Inflammatory macrophage (primary cell): ENCODE data around the gene MDM2.
"Not testable (repeated sequence)": the region's sequence is repeated elsewhere in the genome, so short reads cannot be mapped to it uniquely, and the experiment has no call there.

Source experiments
- DNase-seq, 2 donors: peaks; one replicate each; pipeline ENCODE4 v3.0.0-alpha.2; 2020 to 2022

Gene MDM2

DNA sequence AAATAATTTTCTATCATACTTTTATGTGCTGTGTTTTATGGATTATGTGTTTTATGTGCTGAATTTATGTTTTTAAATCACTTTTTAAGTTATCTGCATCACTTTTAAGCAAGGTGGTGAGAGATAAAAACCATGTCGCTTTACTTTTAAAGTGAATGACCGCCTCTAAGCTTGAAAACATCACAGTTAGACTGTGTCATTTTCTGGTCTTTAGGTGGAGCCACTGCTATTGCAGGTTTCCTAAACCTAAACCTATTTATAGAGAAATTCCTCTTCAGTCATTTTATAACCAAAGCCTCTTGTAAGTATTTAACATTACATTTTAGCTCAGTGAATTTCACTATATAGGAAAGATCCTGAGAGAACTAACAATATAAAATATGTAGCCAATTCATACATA is 21.0 kb upstream of the MDM2 start:
- DNase-seq = peak in 1 of 2 donors; percentile 30

DNA sequence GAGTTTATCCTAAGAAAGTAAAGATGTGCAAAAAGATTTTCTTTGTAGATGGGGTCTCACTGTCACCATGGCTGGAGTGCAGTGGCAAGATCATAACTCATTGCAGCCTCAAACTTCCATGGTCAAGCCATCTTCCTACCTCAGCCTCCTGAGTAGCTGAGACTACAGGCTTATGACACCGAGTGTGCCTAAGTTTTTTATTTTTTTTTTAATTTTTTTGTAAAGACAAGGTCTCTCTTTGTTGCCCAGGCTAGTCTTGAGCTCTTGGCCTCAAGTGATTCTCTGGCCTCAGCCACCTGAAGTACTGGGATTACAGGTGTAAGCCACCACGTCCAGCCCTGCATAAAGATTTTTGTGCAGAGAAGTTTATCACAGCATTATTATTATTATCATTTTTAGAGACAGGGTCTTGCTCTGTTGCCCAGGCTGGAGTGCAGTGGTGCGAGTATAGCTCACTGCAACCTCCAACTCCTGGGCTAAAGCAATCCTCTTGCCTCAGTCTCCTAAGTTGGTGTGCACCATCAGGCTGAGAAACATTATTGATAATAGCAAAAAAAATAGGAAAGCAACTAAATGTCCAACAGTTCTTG is 19.3 kb upstream of the MDM2 start:
- DNase-seq = no peak

DNA sequence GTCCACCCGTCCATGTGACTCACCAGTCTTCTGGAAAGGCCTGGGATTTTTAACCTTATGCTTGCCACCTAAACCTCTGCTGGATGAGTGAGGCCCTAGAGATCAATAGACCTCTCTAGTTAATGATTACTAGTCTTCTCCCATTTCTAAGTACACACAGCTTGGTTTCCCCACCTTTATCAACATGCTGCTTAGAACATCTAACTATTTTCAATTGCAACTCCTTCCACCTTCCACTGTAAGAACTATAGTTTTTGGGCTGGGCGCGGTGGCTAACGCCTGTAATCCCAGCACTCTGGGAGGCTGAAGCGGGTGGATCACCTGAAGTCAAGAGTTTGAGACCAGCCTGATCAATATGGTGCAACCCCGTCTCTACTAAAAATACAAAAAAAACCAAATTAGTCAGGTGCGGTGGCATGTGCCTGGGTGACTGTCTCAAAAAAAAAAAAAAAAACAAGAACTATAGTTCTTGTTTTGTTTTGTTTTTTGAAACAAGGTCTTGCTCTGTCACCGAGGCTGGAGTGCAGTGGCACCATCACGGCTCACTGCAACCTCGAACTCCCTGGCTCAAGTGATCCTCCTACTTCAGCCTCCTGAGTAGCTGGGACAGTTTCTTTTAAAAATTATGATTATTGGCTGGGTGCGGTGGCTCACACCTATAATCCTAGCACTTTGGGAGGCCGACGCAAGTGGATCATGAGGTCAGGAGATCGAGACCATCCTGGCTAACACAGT is 18.7 kb upstream of the MDM2 start:
- DNase-seq = peak in 1 of 2 donors; percentile 21

DNA sequence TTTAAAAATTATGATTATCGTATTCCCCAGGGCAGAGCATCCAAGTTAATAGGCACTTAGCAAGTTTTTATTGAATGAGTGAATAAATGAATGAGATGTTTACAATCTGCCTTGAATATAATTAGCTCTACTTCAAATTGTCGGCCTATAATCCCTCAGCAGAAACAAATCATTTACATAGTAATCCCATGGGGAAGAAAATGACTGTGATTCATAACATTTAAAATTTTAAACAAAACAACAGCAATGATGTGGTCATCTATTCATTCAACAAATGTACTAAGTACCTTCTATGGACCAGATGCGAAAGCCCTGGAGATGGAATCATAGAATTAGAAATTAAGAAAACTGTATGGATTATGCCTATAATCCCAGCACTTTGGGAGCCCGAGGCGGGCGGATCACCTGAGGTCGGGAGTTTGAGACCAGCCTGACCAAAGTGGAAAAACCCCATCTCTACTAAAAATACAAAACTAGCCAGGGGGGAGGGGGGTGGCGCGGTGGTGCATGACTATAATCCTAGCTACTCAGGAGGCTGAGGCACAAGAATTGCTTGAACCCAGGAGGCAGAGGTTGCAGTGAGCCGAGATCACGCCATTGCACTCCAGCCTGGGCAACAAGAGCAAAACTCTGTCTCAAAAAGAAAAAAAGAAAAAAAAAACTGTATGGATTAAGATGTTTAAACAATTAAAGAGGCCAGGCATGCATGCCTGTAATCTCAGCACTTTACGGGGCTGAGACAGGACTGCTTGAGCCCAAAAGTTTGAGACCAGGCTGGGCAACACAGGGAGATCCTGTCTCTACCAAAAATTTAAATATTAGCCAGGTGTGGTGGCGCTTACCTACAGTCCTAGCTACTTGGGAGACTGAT is 17.7 kb upstream of the MDM2 start:
- no peak for DNase-seq

GRCh38 chr12:68790952-68791234 is 17.1 kb upstream of the MDM2 start:
- no peak for DNase-seq

DNA sequence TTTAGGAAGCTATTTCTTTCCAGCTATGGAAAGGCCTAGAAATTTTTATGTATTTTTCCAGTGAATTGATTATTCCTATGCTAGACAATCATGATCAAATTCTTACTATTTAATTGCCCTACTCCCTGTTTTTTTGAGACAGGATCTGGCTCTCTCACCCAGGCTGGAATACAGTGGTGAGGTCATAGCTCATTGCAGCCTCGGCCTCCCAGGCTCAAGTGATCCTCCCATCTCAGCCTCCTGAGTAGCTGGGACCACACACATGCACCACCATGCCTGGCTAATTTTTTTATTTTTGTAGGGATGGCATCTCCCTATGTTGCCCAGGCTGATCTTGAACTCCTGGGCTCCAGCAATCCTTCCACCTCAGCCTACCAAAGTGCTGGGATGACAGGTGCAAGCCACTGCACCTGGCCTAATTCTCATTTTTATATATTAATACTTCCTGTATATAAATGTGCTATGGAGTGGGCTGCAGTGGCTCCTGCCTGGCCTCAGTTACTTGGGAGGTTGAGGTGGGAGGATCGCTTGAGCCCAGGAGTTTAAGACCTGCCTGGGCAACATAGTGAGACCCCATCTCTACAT is 16.0 kb upstream of the MDM2 start:
- DNase-seq = no peak

DNA sequence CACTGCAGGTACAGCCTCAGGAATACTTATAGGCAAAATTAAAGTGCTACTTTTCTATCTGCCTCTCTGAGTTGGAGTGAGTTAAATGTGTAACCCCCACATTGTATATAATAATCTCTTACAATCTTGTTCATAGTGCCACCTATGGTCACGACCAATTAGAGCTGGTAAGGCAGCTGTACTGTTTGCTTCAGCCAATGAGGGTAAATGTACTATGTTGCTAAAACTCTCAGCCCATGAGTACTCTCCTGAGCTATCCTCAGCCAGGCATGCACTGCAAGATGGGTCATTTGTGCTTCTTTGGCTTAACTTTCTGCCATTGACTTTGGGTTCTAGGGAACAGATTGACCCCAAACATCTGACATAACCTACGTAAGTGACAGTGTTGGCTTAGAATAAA is 15.0 kb upstream of the MDM2 start:
- DNase-seq = peak; percentile 63 to 85

DNA sequence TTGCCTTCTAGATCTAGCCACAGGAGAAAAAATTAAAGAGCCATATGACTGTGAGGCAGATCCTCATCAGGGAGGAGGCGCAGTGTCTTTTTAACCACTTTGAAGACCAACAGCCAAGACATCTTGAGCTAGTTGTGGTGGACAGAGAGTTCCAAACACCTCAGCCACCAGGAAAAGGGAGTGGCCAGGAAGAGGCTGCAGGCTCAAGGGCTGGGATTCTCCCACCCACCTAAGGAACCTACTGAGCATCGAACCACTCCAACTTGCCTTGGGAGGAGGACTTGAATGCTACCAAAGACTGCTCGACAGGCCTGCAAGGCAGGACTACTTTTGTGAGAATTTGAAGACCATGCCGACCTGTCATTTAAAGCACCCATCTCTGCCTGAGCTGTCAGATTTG is 14.5 kb upstream of the MDM2 start:
- no peak for DNase-seq

DNA sequence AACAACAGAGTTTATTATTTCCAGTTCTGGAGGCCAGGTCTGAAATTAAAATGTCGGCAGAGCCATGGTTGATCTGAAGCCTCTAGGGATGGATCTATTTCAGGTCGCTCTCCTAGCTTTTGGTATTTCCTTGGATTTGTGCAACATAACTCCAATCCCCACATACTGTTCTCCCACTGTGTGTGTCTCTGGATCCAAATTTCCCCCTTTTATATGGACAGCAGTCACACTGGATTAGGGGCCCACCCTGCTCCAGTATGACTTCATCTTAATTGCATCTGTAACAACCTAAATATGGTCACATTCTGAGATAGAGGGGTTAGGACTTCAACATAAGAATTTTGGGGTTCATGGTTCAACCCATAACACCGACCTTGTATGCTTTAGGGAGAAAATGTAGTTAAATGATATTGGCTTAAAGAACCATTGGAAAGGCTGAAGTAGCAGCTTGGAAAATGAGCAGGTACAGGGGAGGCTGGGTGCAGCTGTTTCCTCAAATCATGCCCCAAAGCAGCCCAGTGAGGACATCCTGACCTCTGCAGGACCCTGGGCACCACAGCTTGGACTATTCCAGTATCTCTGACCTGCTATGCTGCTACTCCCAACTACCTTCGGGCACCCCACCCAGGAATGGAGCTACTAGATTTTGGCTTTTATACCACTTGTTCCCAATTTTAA is 13.9 kb upstream of the MDM2 start:
- no peak for DNase-seq

- DNase-seq = no peak
Measured at GRCh38 chr12:68794653-68795251, 13.2 kb upstream of the MDM2 start.

GRCh38 chr12:68796399-68796798 is 11.6 kb upstream of the MDM2 start:
- no peak for DNase-seq

DNA sequence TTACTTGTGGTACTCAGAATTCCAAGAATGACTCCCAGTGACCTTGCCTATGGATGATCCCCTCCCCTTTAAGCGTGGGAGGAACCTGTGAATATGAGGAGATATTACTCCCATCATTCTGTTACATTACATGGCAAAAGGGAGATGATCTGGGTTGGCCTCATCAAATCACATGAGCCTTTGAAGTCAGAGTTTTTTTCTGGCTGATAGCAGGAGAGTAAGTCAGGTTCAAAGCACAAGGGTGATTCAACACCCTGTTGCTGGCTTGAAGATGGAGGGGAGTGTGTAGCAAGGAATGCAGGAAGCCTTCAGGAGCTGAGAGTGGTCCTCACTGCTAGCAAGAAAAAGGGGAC is 9.1 kb upstream of the MDM2 start:
- no peak for DNase-seq

- no peak for DNase-seq
Measured at GRCh38 chr12:68800294-68800693, 7.7 kb upstream of the MDM2 start.

- not testable (repeated sequence) for DNase-seq
Measured at GRCh38 chr12:68801124-68801523, 6.9 kb upstream of the MDM2 start.

DNA sequence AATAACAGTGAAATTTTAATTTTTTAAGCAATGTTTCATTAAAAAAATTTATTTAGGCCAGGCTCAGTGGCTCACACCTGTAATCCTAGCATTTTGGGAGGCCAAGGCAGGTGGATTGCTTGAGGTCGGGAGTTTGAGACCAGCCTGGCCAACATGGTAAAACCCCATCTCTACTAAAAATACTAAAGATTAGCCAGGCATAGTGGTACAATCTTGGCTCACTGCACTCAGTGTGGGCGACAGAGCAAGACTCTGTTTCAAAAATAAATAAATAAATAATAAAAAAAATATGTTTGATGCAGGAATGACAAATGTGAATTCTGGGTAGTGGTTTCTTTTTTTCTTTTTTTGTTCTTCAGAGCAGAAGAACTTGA is 5.6 kb upstream of the MDM2 start:
- DNase-seq = not testable (repeated sequence)

GRCh38 chr12:68802911-68803651 is 4.9 kb upstream of the MDM2 start:
- not testable (repeated sequence) for DNase-seq

DNA sequence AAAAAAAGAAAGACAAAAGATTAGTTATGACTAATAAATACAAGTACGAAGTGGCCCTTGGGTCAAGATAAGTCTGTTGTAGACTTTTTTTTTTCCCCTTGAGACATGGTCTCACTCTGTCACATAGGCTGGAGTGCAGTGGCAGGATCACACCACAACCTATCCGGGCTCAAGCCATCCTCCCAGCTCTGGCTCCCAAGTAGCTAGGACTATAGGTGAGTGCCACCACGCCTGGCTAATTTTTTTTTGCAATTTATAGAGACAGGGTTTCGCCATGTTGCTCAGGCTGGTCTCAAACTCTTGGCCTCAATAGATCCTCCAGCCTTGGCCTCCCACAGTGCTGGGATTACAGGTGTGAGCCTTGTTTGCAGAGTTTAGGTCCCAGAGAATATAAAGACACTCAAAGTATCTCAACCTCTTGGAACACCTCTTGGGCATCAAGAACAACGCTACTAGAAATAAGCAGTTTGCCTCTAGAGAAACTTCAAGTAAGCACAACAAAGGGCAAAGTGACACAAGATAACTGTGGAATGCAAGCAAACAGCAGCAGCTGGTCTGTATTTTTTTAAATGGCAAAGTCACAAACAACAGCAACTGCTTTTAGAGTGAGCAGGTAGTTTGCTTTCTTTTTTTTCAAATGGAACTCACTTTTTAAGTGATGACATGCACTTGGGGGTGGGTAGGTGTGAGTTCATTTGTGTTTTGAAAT is 3.9 kb upstream of the MDM2 start:
- DNase-seq = no peak

- DNase-seq = no peak
Measured at GRCh38 chr12:68804657-68805591, 3.1 kb upstream of the MDM2 start.

DNA sequence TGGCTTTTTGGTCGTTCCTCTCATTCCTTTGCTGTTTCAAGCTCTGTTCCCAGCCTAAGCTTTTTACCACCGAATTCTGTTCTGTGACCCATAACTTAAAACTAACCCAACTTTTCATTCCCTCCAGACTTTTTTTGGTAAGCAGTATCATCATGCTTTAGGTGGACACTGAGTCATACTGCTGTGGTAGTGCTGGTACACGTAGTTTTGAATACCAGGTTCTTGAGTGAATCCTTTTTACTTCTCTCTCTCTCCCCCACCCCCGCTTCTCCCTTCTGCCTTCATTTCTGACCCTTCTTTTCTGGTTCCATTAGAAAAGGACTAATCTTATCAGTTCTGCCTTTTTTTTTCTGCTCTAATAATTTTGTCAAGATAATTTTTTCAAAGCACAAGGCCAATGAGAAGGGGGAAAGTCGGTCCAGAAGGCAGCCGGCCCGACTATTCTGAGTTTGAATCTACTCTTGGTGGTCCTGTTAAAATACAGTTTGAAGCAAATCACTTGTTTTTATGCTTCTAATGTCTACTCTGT is 2.3 kb upstream of the MDM2 start:
- DNase-seq = no peak
